GM18951 (cell line): ENCODE measurements around the gene CERS1.

Experiments used
- POLR2A ChIP-seq: IDR thresholded peaks from 4 replicates; pipeline ENCODE4 v1.6.1; 2011; ENCODE audit warnings: mild to moderate bottlenecking; ENCODE audit not compliant: insufficient read length, insufficient read depth; ENCODE audit errors: extremely low read depth
- in situ Hi-C: fragments of 300-500 bp; cut with MboI; formaldehyde crosslinking; loops from one replicate; pipeline ENCODE4 v1.12.0; 2022; ENCODE audit warnings: low sequenced_read_pairs, mixed read lengths, inconsistent platforms; ENCODE audit not compliant: unreplicated experiment

CERS1 gene

DNA sequence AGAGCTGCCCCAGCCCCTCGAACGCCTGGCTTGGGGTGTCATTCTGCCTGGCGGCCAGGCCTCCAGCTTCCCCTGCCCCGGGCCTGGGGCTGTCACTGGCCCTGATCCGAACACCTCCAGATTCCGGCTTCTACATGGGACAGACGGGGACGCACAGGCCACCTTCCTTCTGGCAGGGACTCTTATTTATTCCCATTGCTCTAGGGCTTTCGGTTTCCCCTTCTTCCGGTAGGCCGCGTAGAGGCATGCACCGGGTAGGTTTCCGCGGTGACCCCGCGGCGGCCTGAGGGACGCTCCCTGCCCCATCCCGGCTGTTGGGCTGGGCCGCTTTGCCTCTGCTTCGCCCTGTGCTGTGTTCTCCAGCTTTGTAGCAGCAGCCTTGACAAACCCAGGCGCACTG lies 28.2 kb downstream of the CERS1 start:
- in situ Hi-C loops = no loop called here
- no peak for TF ChIP-seq POLR2A

DNA sequence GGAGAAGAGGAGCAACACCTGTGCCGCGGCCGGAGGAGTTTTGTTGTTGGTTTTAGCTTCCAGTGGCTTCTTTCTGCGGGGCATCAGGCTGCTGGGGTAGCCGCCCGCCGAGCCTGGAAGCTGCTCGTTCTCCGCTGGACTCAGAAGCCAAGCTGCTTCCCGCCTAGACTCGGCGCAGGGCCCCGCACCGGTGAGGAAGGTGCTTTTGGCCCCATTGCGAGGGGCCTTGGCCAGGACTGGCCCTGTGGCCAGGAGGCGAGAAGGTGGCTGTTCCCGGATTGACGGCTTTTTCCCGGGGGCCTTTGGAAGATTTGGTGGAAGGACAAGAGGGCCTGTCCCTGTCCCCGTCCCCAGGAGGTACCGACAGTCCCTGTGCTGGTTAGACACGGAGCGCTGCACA lies 28.8 kb downstream of the CERS1 start:
- TF ChIP-seq POLR2A = no peak
- in situ Hi-C loops = no loop called here

DNA sequence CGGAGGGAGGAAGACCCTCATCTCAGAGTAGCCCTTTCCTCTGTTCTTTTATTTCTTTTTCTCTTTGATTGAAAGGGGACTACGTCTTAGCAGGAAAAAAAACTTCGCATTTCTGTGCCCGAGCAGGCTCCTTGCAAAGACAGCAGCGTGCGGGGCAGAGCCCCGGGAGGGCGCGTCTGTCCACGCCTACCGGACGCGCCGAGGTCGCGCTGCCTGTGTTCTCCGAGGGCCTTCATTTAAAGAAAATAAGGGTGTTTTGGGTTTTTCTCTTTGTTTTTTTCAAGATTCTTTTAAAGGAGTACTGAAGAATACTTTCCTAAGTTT lies 29.2 kb downstream of the CERS1 start:
- in situ Hi-C loops = no loop called here
- TF ChIP-seq POLR2A = no peak

DNA sequence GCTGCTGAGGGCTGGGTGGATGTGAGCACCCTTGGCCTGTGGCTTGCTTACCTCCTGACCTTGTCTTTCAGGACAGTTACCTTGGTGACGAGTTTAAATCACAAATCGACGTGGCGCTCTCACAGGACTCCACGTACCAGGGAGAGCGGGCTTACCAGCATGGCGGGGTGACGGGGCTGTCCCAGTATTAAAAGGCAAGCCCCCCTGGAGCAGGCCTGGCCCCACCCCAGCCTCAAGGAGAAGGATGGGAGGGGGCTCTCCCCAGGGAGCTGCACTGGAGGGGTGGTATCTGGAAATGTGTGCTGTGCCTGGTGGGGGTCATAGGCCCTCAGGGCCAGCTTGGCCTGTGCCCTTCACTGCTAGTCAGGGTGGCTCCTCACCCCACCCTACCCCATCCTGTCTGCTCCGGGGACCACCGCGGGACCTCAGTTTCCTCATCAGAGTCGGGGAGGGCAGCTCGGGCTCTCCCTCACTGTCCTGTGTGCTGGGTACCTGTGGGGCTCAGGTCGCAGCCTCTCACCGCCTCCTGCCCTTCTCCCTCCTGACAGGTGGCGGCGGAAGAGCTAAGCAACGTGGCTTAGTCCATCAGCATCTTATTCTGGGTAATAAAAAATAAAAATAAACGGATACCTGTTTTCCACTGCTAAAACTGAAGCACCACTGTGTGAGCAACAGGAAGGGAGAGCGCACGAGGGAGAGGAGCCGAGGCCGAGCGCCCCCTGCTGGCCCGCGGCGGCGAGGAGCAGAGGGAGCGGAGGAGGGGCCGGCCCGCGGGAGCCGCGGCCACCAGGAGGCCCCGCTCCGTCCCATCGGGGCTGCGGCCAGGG lies 29.8 kb downstream of the CERS1 start:
- no peak for TF ChIP-seq POLR2A
- in situ Hi-C loops = no loop called here

DNA sequence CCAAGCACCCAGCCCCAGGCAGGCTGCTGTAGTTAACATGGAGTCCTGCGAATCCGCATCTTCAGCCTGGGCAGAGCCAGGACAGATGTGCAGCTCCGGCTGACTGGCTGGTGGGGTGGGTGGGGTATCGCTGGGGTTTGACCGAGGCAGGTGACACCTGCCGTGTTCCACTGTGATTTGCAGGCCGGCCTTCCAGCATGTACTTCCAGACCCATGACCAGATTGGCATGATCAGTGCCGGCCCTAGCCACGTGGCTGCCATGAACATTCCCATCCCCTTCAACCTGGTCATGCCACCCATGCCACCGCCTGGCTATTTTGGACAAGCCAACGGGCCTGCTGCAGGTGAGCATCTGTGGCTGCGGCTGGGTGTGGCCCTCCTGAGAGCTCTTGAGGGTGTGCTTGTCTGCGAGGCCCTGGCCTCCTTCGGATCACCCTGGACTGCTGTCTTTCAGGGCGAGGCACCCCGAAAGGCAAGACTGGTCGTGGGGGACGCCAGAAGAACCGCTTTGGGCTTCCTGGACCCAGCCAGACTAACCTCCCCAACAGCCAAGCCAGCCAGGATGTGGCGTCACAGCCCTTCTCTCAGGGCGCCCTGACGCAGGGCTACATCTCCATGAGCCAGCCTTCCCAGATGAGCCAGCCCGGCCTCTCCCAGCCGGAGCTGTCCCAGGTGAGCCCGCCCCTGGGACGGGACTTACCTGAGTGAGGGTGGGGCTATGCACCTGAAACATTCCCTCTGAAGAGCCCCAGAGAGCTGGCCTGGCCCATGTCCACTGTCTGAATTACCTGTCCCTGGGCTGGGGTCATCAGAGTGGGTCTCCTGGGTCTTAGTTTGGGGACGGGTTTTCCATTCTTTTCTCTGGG lies 30.6 kb downstream of the CERS1 start:
- TF ChIP-seq POLR2A = no peak
- in situ Hi-C loops = no loop called here

DNA sequence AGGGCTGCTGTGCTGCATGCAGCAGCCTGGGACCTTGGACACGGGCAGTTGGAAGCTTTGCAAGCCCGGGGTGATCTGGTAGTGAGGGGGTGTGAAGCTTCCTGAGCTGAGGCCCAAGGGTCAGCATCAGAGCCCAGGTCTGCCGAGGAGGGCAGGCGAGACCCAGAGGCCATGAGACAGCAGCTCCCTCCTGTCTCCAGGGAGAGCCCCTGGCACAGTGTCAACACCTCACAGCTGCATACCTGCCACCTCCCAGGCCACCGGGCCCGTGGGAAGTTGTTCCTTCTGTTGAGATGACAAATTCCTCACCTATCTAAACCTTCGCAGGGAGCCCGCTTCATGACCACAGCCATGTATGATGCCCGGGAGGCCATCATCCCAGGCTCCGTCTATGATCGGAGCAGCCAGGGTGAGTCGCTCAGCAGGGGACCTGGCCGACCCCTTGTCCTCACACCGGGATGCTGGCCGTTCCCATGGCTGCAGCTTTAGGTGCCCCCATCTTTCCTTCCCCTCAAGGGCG lies 32.1 kb downstream of the CERS1 start:
- in situ Hi-C loops = no loop called here
- TF ChIP-seq POLR2A = no peak

DNA sequence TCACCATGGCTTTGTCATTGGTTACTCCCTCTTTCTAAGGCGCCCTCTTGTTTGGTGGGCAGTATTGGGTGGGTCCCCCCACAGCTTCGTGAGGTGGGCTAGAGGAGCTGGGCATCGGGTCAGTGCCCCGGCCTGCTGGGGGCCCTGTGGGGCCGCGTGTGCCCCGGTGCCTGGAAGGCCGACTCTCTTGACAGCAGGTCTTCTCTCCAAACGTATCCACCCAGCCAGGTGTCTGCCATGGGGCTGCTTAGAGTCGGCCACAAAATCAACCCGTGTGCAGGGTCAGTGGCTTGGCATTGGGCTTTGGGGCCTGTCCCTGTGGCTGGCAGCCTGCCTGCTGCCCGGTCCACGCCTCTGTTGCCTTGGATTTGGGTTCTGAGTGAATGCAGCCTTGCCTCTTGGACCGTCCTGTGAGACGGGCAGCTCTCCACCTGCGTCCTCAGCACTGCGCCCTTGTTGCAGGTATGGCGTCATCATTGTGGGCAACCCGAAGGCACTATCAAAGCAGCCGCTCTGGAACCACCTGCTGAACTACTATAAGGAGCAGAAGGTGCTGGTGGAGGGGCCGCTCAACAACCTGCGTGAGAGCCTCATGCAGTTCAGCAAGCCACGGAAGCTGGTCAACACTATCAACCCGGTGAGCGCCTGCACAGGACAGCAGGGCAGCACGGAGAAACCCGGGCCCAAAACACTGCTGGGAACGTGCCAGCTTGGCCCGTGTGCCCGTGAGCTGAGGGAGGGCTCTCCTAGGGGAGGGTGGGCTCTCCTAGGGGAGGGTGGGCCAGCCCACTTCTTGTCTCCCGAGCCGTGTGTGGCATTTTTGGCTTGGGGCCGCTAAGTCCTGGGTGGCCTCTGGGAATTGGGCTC lies 32.7 kb downstream of the CERS1 start:
- in situ Hi-C loops = no loop called here
- TF ChIP-seq POLR2A = no peak

DNA sequence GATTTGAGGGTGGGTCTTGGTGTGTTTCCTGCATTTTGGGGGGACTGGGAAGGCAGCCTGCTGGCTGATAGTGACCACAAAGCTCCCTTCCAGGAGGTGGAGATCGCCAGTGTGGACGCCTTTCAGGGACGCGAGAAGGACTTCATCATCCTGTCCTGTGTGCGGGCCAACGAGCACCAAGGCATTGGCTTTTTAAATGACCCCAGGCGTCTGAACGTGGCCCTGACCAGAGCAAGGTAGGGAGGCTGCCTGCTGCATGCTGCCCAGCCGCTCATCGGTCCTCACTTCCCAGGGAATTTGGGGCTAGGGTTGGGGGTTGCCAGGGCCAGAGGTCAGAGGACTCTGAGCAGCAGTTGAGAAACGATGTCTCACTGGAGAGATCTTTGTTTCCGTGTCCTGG lies 34.0 kb downstream of the CERS1 start:
- no peak for TF ChIP-seq POLR2A
- in situ Hi-C loops = no loop called here

DNA sequence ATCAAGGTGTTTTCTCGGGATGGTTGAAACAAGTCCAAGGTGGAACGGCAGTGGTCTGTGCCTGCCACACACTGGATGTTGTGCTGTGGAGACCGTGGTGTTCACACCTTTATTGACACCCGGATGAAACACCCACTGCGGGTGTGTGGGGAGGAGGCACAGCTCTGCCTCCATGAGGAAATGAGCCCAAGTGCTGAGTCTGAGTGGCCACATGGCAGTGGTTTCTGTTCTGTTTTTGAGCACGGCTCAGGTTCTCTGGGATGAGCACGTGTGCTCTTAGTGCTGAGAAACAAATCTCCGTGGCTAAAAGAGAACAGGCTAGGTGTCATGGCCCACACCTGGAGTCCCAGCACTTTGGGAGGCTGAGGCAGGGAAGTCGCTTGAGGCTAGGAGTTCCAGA lies 34.7 kb downstream of the CERS1 start:
- TF ChIP-seq POLR2A = no peak
- in situ Hi-C loops = no loop called here

DNA sequence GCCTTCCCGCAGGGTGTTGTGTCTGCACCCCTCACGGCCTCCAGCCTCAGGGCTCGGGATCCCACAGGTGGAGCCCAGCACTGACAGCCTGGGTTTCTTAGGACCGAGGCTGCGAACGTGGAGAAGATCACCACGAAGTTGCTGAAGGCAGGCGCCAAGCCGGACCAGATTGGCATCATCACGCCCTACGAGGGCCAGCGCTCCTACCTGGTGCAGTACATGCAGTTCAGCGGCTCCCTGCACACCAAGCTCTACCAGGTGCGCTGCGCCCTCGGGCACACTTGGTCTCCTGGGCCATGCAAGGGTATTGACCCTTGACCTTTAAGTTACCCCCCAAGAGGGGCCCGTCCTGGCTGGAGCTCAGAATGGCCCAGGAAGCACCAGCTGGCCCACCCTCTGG lies 35.2 kb downstream of the CERS1 start:
- in situ Hi-C loops = no loop called here
- TF ChIP-seq POLR2A = no peak

DNA sequence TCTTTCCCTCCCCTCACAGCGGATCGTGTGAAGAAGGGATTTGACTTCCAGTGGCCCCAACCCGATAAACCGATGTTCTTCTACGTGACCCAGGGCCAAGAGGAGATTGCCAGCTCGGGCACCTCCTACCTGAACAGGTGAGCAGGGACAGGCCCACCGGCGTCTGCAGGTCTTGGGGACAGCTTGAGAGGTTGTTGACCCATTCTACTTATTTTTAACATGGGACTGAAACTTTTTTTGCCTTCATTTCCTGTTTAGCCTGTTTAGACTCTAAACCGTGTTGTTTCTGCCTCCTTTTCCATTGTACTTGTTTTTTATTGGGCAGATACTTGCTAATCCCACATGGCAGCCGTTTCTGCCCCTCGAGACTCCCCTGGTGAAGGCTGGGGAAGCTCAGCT lies 35.7 kb downstream of the CERS1 start:
- in situ Hi-C loops = no loop called here
- no peak for TF ChIP-seq POLR2A

DNA sequence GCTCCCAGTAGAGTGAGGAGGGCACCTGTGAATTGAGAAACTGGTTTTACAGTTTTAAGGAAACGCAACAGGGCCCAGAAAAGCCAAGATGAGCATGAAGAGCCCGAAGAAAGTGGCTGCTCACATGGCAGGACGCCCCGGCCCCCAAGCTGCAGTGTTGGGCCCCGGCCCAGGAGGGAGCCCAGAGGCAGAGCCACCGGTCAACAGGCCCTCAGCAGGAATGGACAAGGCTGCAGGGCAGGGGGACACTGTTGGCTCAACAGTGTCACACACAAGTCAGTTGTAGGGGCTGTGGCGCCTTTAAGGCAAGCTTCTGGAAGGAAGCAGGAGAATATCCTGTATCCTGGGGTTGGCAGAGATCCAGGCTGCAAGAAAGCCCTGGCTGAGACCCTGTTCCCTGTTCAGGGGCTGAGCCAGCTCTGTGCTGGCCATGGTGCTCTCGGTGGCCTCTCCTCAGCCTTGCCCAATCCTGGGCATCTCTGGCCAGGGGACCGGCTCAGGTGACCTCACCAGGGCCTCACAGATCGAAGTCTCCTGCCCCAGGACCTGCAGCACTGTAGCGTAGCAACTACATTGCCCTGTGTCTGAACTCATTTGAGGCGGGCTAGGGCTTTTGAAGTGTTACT lies 36.2 kb downstream of the CERS1 start:
- TF ChIP-seq POLR2A = no peak
- in situ Hi-C loops = no loop called here
